GDM1 (cell line): ENCODE results near the gene ZBTB16.

Experiments used
- DNase-seq: peaks from one replicate; lab custom pipeline; 2025; lab: John Stamatoyannopoulos, UW

Gene ZBTB16

GRCh38 chr11:114108501-114109205, 49.1 kb downstream of the ZBTB16 start:
- DNase-seq = no peak

GRCh38 chr11:114109206-114110090, 49.9 kb downstream of the ZBTB16 start:
- peak; percentile 77 for DNase-seq

- DNase-seq = no peak
Measured at GRCh38 chr11:114110123-114110522, 50.6 kb downstream of the ZBTB16 start.

- DNase-seq = no peak
Measured at GRCh38 chr11:114110952-114111947, 51.7 kb downstream of the ZBTB16 start.

- no peak for DNase-seq
Measured at GRCh38 chr11:114115451-114115928, 56.0 kb downstream of the ZBTB16 start.

GRCh38 chr11:114116357-114116756, 56.8 kb downstream of the ZBTB16 start:
- no peak for DNase-seq

GRCh38 chr11:114116800-114117199, 57.3 kb downstream of the ZBTB16 start:
- no peak for DNase-seq

GRCh38 chr11:114120606-114121005, 61.1 kb downstream of the ZBTB16 start:
- DNase-seq = no peak

GRCh38 chr11:114121138-114121537, 61.6 kb downstream of the ZBTB16 start:
- DNase-seq = no peak

GRCh38 chr11:114121804-114122504, 62.4 kb downstream of the ZBTB16 start:
- DNase-seq = no peak

- DNase-seq = no peak
Measured at GRCh38 chr11:114122686-114123085, 63.2 kb downstream of the ZBTB16 start.

GRCh38 chr11:114123692-114124330, 64.3 kb downstream of the ZBTB16 start:
- DNase-seq = no peak

GRCh38 chr11:114124601-114125144, 65.2 kb downstream of the ZBTB16 start:
- no peak for DNase-seq

GRCh38 chr11:114125531-114125930, 66.0 kb downstream of the ZBTB16 start:
- DNase-seq = no peak

GRCh38 chr11:114125959-114126358, 66.4 kb downstream of the ZBTB16 start:
- DNase-seq = no peak

- no peak for DNase-seq
Measured at GRCh38 chr11:114128399-114128798, 68.9 kb downstream of the ZBTB16 start.

GRCh38 chr11:114129142-114129541, 69.6 kb downstream of the ZBTB16 start:
- no peak for DNase-seq

GRCh38 chr11:114129699-114130098, 70.2 kb downstream of the ZBTB16 start:
- no peak for DNase-seq

- no peak for DNase-seq
Measured at GRCh38 chr11:114130115-114130576, 70.6 kb downstream of the ZBTB16 start.

- DNase-seq = no peak
Measured at GRCh38 chr11:114130629-114131277, 71.2 kb downstream of the ZBTB16 start.
